Stomach (tissue), 9 donors: ENCODE measurements around the gene OR9A4. TPM values are rescaled to one million over a fixed set of nuclear protein-coding genes. Genes with fewer than 3 reads are reported as not detected.
A peak's percentile ranks its signal among the peaks of the same experiment; 100 is the strongest.

ENCODE experiments used
- DNase-seq, 2 donors: peaks; one replicate each; pipeline versions ENCODE4 v3.0.0 to v3.0.0-alpha.2; 2013 to 2019
- H3K27ac ChIP-seq, 5 donors: fragments of 200-600 bp in 4 of 5; sonication (generic) in 4 of 5; one replicate each; pipeline ENCODE4 v1.5.1; 2013 to 2019; ENCODE audit warnings: mild to moderate bottlenecking in 1 of 5, moderate library complexity in 1 of 5
- H3K27me3 ChIP-seq, 3 donors: fragments of 200-600 bp; sonication (generic); one replicate each; pipeline ENCODE4 v1.5.1; 2017 to 2019; ENCODE audit warnings: mixed run types in 1 of 3
- H3K36me3 ChIP-seq, 4 donors: fragments of 200-600 bp; sonication (generic); 1 replicate in 3 of 4; 2 replicates in 1 of 4; pipeline ENCODE4 v1.5.1; 2016 to 2019
- H3K4me1 ChIP-seq, 4 donors: fragments of 200-600 bp; sonication (generic); one replicate each; pipeline ENCODE4 v1.5.1; 2016 to 2019
- H3K4me3 ChIP-seq, 4 donors: fragments of 200-600 bp; sonication (generic) in 3 of 4; one replicate each; pipeline ENCODE4 v1.5.1; 2016 to 2019; ENCODE audit warnings: mild to moderate bottlenecking in 1 of 4
- H3K9me3 ChIP-seq, 4 donors: fragments of 200-600 bp; sonication (generic); one replicate each; pipeline ENCODE4 v1.5.1; 2016 to 2019
- EP300 ChIP-seq: sonication (generic); formaldehyde crosslinking; IDR thresholded peaks from one replicate; pipeline ENCODE4 v1.6.1; 2017; ENCODE audit warnings: antibody characterized with exemption
- POLR2A ChIP-seq, 4 donors: fragments of 450-650 bp; IDR thresholded peaks; one replicate each; pipeline ENCODE4 v1.6.1; 2016; ENCODE audit warnings: antibody characterized with exemption in 4 of 4, control low read depth in 2 of 4, mild to moderate bottlenecking in 1 of 4, moderate library complexity in 1 of 4
- POLR2AphosphoS5 ChIP-seq, 3 donors: sonication (generic); formaldehyde crosslinking; IDR thresholded peaks; one replicate each; pipeline ENCODE4 v1.6.1; 2016; ENCODE audit warnings: antibody characterized with exemption in 3 of 3
- WGBS, 5 donors: extraction: QIAGEN DNeasy Blood & Tissue Kit in 3 of 5; methylation state at CpG; one replicate each; pipeline versions ENCODE4 v1.1.5 to v1.1.7; 2013 to 2018; 5-methylcytosine and 5-hydroxymethylcytosine counted together
- intact Hi-C: fragments of 100-400 bp; cut with DNase I; formaldehyde crosslinking; loops from one replicate; pipeline ENCODE4 v1.15.1; 2023; ENCODE audit warnings: low total_unique reads
- polyA plus RNA-seq, 3 donors: library from polyadenylated mRNA; stranded (reverse); fragments of 200-250 nt; gene quantifications; one replicate each; pipeline ENCODE4 v1.2.3, GENCODE V29; 2013
- total RNA-seq, 5 donors: library from RNA; depleted of rRNA; stranded (reverse); fragments of >200 nt; gene quantifications; one replicate each; pipeline versions ENCODE4 v1.1.0 to v1.2.3, GENCODE V29; 2014 to 2016
- TF ChIP-seq, protein P1 (sequence below), 7 experiments: fragments of 450-650 bp in 4 of 7; fragments of 200-600 bp in 3 of 7; sonication (generic) in 3 of 7; IDR thresholded peaks; one replicate each; pipeline ENCODE4 v1.5.1; 2016 to 2019; ENCODE audit warnings: antibody characterized with exemption in 7 of 7, control low read depth in 2 of 7, mild to moderate bottlenecking in 1 of 7
- donor health status: healthy with polysubstance abuse.
- donor health status: Bipolar disorder and iron deficiency.
- donor health status: healthy.

OR9A4 gene
- total and polyA plus RNA-seq, 8 donors: not detected

DNA sequence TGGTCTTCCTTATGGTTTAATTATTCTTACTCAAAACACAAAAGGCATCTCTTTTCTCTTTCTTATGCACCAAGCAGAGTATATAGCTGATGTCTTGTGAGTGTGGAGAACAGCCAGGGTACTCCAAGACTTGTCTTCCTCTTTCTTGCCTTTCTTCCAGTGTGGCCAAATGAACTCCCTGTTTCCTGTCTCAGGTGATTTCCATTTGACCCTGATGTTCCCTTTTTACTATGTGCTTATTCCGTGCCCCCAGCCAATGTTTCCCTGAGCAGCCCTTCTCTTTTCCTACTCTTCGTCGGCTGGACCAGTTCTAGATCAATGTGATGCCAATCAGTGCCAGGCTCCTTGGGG lies 12.6 kb downstream of the OR9A4 start:
- Histone ChIP-seq H3K27ac (peak overlapping the region in 1 of 5 donors; percentile 9), H3K27me3 (no peaks in the 10 kb centered on the region), H3K4me1 (no peaks in the 10 kb centered on the region), H3K4me3 (no peak overlapping the region), H3K36me3 (no peaks in the 10 kb centered on the region), H3K9me3 (peaks cover 0 to 8% (median 2%) of the 10 kb centered on the region in 4 donors)
- no peak for TF ChIP-seq POLR2A (IDR thresholded peaks at IDR 0.05)
- no peak for TF ChIP-seq EP300
- TF ChIP-seq, protein P1, sequence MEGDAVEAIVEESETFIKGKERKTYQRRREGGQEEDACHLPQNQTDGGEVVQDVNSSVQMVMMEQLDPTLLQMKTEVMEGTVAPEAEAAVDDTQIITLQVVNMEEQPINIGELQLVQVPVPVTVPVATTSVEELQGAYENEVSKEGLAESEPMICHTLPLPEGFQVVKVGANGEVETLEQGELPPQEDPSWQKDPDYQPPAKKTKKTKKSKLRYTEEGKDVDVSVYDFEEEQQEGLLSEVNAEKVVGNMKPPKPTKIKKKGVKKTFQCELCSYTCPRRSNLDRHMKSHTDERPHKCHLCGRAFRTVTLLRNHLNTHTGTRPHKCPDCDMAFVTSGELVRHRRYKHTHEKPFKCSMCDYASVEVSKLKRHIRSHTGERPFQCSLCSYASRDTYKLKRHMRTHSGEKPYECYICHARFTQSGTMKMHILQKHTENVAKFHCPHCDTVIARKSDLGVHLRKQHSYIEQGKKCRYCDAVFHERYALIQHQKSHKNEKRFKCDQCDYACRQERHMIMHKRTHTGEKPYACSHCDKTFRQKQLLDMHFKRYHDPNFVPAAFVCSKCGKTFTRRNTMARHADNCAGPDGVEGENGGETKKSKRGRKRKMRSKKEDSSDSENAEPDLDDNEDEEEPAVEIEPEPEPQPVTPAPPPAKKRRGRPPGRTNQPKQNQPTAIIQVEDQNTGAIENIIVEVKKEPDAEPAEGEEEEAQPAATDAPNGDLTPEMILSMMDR (IDR thresholded peaks at IDR 0.05): no peak
- no peak for TF ChIP-seq POLR2AphosphoS5 (IDR thresholded peaks at IDR 0.05)
- 69 to 90% (median 84%) methylated on average over 3 of the region's 3 CpGs for WGBS, 5 donors
- intact Hi-C loops: no loop called here
- DNase-seq: no peak

DNA sequence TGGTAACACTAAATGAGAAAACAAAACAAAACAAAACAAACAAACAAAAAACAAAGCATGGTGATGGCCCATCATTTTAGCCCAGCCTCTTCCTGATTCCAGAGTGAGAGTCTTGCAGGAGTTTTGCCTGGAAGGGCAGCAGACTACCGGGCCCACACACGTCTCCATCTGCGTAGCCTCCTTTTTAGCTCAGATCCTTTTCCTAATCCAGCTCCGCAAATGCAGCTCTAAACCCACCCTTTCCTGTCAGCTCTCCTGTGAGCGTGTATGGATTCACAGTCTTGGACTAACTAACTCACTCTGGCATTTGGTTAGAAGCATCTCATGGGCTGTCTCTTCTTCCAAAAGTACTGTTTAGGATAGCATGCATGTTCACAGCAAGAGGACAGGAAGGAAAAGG lies 14.0 kb downstream of the OR9A4 start:
- H3K9me3 ChIP-seq: peaks cover 0 to 8% (median 2%) of the 10 kb centered on the region in 4 donors
- TF ChIP-seq, protein P1 (IDR thresholded peaks at IDR 0.05): no peak
- WGBS, 5 donors: 77 to 89% (median 81%) methylated on average over 5 of the region's 5 CpGs
- H3K4me3 ChIP-seq: no peak overlapping the region
- intact Hi-C loops: no loop called here
- no peaks in the 10 kb centered on the region for H3K36me3 ChIP-seq
- no peaks in the 10 kb centered on the region for H3K4me1 ChIP-seq
- H3K27me3 ChIP-seq: no peaks in the 10 kb centered on the region
- DNase-seq: no peak
- H3K27ac ChIP-seq: no peak overlapping the region

DNA sequence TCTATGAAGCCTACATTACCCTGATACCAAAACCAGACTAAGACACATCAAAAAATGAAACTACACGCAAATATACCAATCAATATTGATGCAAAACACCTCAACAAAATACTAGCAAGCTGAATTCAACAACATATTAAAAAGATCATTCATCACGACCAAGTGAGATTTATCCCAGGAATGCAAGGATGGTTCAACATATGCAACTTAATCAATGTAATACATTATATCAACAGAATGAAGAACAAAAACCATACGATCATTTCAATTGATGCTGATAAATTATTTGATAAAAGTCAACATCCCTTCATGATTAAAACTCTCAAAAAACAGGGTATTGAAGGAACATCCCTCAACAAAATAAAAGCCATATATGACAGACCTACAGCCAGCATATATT lies 24.9 kb downstream of the OR9A4 start:
- no peak overlapping the region for H3K27ac ChIP-seq
- 85 to 94% (median 89%) methylated on average over 3 of the region's 3 CpGs for WGBS, 5 donors
- no peaks in the 10 kb centered on the region for H3K4me1 ChIP-seq

DNA sequence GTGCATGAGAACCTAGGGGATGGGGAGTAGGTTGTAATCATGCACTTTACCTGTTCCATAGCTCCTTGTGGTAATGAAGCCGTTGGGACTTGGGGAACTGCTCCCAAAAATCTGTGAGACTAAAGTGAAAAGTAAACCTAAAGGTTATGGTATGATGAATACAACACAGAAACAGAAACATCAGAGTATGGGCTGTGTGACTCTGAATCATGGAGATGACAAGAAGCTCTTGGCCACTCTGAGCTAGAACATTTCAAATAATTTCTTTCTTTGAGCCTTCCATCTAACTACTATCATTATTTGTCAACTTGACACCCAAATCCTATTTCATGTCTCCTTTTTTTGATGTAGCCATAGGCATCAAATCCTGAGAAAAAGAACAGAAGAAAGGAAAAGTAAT lies 27.6 kb downstream of the OR9A4 start:
- H3K27ac ChIP-seq: no peak overlapping the region
- H3K4me3 ChIP-seq: no peak overlapping the region
- no peaks in the 10 kb centered on the region for H3K36me3 ChIP-seq
- intact Hi-C loops: no loop called here
- WGBS, 5 donors: 60 to 87% (median 65%) methylated on average over 1 of the region's 1 CpG
- TF ChIP-seq EP300: no peak
- no peak for TF ChIP-seq POLR2A (IDR thresholded peaks at IDR 0.05)
- no peak for TF ChIP-seq POLR2AphosphoS5 (IDR thresholded peaks at IDR 0.05)
- TF ChIP-seq, protein P1 (IDR thresholded peaks at IDR 0.05): no peak
- no peaks in the 10 kb centered on the region for H3K4me1 ChIP-seq
- peaks cover 0 to 33% (median 13%) of the 10 kb centered on the region in 4 donors for H3K9me3 ChIP-seq
- no peak for DNase-seq
- no peaks in the 10 kb centered on the region for H3K27me3 ChIP-seq

More for the DNA sequence above, 24.9 kb downstream of the OR9A4 start:
- Histone ChIP-seq H3K36me3 (no peaks in the 10 kb centered on the region), H3K9me3 (peaks cover 0 to 48% (median 24%) of the 10 kb centered on the region in 4 donors), H3K27me3 (no peaks in the 10 kb centered on the region), H3K4me3 (no peak overlapping the region)
- intact Hi-C loops: no loop called here
- TF ChIP-seq POLR2A (IDR thresholded peaks at IDR 0.05) (no peak), EP300 (no peak), POLR2AphosphoS5 (IDR thresholded peaks at IDR 0.05) (no peak)
- TF ChIP-seq, protein P1 (IDR thresholded peaks at IDR 0.05): no peak
- DNase-seq: no peak
